Measurements from ENCODE around the gene TTC29. TPM values are rescaled to one million over a fixed set of nuclear protein-coding genes. Genes with fewer than 3 reads are reported as not detected.

TTC29 gene
- total RNA-seq, 1 donor from 2014 or later, result 0.16 TPM

- Mint-ChIP-seq H3K9me3 (ENCODE audit: unreplicated experiment) (no peaks in the 10 kb centered on the region), H3K27ac (ENCODE audit: unreplicated experiment) (no peak overlapping the region), H3K36me3 (ENCODE audit: unreplicated experiment) (no peaks in the 10 kb centered on the region), H3K27me3 (ENCODE audit: unreplicated experiment) (peaks cover 55% of the 10 kb centered on the region), H3K4me1 (ENCODE audit: unreplicated experiment) (no peaks in the 10 kb centered on the region), H3K4me3 (ENCODE audit: unreplicated experiment) (no peak overlapping the region)
- TF ChIP-seq, protein P1, sequence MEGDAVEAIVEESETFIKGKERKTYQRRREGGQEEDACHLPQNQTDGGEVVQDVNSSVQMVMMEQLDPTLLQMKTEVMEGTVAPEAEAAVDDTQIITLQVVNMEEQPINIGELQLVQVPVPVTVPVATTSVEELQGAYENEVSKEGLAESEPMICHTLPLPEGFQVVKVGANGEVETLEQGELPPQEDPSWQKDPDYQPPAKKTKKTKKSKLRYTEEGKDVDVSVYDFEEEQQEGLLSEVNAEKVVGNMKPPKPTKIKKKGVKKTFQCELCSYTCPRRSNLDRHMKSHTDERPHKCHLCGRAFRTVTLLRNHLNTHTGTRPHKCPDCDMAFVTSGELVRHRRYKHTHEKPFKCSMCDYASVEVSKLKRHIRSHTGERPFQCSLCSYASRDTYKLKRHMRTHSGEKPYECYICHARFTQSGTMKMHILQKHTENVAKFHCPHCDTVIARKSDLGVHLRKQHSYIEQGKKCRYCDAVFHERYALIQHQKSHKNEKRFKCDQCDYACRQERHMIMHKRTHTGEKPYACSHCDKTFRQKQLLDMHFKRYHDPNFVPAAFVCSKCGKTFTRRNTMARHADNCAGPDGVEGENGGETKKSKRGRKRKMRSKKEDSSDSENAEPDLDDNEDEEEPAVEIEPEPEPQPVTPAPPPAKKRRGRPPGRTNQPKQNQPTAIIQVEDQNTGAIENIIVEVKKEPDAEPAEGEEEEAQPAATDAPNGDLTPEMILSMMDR (IDR thresholded peaks at IDR 0.05), result no peak
- DNase-seq (ENCODE audit: extremely low spot score, unreplicated experiment), result no peak
Measured at GRCh38 chr4:146930673-146931072, 15.0 kb downstream of the TTC29 start.

- Mint-ChIP-seq H3K36me3 (ENCODE audit: unreplicated experiment) (no peaks in the 10 kb centered on the region), H3K4me1 (ENCODE audit: unreplicated experiment) (no peaks in the 10 kb centered on the region), H3K27ac (ENCODE audit: unreplicated experiment) (no peak overlapping the region), H3K9me3 (ENCODE audit: unreplicated experiment) (no peaks in the 10 kb centered on the region), H3K27me3 (ENCODE audit: unreplicated experiment) (peaks cover 61% of the 10 kb centered on the region), H3K4me3 (ENCODE audit: unreplicated experiment) (no peak overlapping the region)
- no peak for DNase-seq (ENCODE audit: extremely low spot score, unreplicated experiment)
- TF ChIP-seq, protein P1 (IDR thresholded peaks at IDR 0.05), result no peak
Measured at GRCh38 chr4:146927695-146928094, 18.0 kb downstream of the TTC29 start.

- Mint-ChIP-seq H3K4me3 (ENCODE audit: unreplicated experiment) (no peak overlapping the region), H3K27me3 (ENCODE audit: unreplicated experiment) (peaks cover 56% of the 10 kb centered on the region), H3K4me1 (ENCODE audit: unreplicated experiment) (no peaks in the 10 kb centered on the region), H3K27ac (ENCODE audit: unreplicated experiment) (no peak overlapping the region), H3K9me3 (ENCODE audit: unreplicated experiment) (no peaks in the 10 kb centered on the region), H3K36me3 (ENCODE audit: unreplicated experiment) (no peaks in the 10 kb centered on the region)
- no peak for DNase-seq (ENCODE audit: extremely low spot score, unreplicated experiment)
- TF ChIP-seq, protein P1 (IDR thresholded peaks at IDR 0.05), result peak; percentile 81
Measured at GRCh38 chr4:146916479-146917076, 29.1 kb downstream of the TTC29 start.

- no peaks in the 10 kb centered on the region for H3K36me3 Mint-ChIP-seq (ENCODE audit: unreplicated experiment)
- no peak overlapping the region for H3K4me3 Mint-ChIP-seq (ENCODE audit: unreplicated experiment)
- peaks cover 64% of the 10 kb centered on the region for H3K27me3 Mint-ChIP-seq (ENCODE audit: unreplicated experiment)
- TF ChIP-seq, protein P1 (IDR thresholded peaks at IDR 0.05), result no peak
- no peak for DNase-seq (ENCODE audit: extremely low spot score, unreplicated experiment)
- H3K9me3 Mint-ChIP-seq (ENCODE audit: unreplicated experiment), result no peaks in the 10 kb centered on the region
- no peak overlapping the region for H3K27ac Mint-ChIP-seq (ENCODE audit: unreplicated experiment)
- no peaks in the 10 kb centered on the region for H3K4me1 Mint-ChIP-seq (ENCODE audit: unreplicated experiment)
Measured at GRCh38 chr4:146915132-146915531, 30.5 kb downstream of the TTC29 start.

DNA sequence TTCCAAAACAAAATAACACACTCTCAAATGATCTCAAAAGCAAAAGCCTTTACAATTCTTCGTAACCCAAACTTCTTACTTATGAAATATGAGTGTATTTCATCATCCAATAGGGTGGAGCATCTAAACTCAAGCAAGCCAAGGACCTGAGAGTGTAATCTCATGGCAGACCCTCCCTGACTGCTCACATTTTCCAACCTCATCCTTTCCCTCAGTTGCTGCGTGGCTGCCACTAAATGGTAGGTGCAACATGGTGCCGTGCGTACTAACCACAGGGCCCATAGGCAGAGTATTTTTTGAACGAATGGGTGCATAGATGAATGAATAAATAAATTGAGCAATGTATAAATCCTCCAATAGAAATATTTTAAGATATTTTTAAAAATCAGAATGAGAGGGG lies 45.4 kb downstream of the TTC29 start:
- no peaks in the 10 kb centered on the region for H3K9me3 Mint-ChIP-seq (ENCODE audit: unreplicated experiment)
- TF ChIP-seq, protein P1 (IDR thresholded peaks at IDR 0.05), result no peak
- H3K27me3 Mint-ChIP-seq (ENCODE audit: unreplicated experiment), result peaks cover 41% of the 10 kb centered on the region
- no peak for DNase-seq (ENCODE audit: extremely low spot score, unreplicated experiment)
- no peaks in the 10 kb centered on the region for H3K36me3 Mint-ChIP-seq (ENCODE audit: unreplicated experiment)
- H3K27ac Mint-ChIP-seq (ENCODE audit: unreplicated experiment), result no peak overlapping the region
- H3K4me3 Mint-ChIP-seq (ENCODE audit: unreplicated experiment), result no peak overlapping the region
- H3K4me1 Mint-ChIP-seq (ENCODE audit: unreplicated experiment), result no peaks in the 10 kb centered on the region
